GM18508 (cell line): Measurements from ENCODE around the gene TLE3.
"Not testable (repeated sequence)": the region's sequence is repeated elsewhere in the genome, so short reads cannot be mapped to it uniquely, and the experiment has no call there.

Experiments
- ATAC-seq: cut with Tn5 transposase; IDR thresholded peaks from one replicate; pipeline ENCODE4 v1.9.1; 2021; ENCODE audit warnings: moderate number of reproducible peaks; ENCODE audit not compliant: insufficient read depth, unreplicated experiment

The TLE3 gene

DNA sequence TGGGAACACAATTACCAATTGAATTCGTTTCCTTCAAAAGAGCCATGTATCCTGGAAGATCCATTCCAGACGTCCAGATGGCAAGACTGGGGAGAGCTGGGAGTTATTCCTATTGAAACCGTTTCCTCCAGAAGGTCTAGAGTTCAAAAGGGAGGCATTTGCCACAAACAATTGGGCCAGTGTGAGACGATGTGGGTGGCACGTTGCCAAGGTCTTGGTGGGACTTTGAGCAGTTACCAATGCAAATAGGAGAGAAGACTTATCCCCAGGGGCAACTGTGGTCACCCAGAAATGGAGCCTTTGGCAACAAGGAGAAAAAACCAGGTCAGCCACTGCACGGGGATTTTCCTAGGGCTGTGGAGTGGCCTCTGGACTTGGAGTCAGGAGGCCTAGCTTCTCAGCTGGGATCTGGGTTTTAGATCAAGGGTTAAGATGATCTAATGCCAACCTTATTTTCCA is 29.6 kb upstream of the TLE3 start:
- ATAC-seq, result no peak

DNA sequence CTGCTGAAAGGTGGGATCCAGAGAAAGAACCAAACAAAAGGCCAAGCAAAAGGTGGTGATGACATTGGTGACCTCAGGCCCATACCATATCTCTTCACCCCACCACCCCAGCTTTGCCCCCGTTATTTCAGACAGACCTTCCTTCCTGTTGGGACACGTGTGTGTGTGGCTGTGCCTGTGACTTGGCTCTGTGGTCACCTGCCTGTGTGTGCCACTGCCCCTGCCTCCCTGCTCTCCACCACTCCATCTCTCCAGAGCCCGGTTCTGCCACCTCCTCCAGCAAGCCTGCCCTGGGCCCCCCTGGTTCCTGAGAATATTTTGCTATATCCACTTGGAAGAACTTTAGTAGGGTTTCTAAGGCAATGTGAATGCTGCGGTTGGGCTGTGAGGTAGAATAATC is 28.6 kb upstream of the TLE3 start:
- ATAC-seq, result no peak

DNA sequence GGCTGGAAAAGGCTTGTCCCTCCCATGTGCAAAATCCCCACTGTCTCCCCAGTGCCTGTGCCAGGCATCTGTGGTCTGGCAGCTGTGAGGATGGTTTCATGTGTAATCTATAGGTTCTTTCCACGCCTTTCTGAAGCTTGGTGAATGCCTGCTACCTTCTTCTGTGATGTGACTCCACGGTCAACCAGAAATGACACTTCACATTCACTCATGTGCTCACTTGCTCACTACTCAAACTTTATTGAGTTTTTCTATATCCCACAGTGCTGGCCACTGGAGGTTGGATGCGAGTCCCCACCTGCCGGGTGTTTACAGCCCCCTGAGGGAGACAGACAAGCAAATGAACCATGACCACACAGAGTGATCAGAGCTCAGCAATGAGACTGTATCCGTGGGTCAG is 27.9 kb upstream of the TLE3 start:
- ATAC-seq, result no peak

DNA sequence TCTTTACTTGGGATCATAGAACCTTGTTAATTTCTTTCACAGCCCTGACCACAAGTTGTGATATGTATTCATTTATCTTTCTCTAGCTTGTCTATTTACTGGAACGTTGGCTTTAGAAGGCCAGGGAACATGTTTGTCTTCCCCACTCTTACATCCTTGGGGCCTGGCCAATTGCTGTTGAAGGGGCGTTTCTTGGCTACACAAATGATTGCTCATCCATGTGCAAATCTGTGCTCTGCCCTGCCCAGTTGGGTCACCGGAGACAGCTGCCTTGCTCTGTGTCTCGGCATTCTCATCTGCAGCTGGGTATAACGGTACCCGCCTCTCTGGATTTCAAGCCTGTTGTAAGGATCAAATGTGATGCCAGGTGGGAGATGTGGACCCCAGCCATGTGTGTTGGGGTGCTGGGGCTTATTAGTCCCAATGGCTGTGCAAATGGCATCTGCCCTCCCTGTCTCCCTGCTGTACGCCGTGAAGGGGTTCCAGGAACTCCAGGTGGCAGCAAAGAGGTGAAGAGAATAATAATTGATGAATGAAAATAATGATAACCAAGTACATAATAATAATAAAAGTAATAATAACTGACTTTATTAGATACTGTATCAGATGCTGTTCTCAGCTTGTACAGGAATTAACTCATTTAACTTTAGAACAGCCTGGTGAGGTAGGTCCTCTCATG is 24.0 kb upstream of the TLE3 start:
- no peak for ATAC-seq

- ATAC-seq, result no peak
These were observed 23.4 kb upstream of the TLE3 start for GRCh38 chr15:70120958-70121623.

DNA sequence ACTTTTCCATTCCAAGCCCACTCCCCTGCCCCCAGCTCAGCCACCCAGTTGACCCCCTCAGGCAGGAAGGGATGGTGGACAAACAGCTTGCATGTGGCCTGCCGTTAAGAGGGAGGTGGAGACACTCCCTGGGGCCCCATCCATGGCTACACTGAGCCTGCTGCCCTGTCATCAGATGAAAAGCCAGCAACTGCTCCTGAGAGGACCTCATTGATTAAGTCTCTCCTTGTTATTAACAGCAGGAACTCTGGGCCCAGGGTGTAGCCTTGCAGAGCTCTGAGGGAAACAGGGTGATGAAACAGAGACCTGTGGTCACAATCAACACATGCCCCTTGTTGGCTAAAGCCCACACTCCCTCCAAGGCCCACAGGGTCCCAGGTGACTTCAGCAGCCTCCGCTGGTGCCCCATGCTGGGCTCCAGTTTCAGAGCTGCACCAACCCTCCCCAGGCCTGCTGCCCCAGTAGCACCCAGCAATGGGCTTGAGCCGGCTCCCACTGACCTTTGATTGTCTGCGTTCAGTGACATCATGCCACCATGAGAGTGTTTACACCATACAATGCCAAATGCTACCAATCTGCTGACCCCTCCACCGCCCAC is 22.3 kb upstream of the TLE3 start:
- ATAC-seq, result no peak

- ATAC-seq, result no peak
These were observed 20.9 kb upstream of the TLE3 start for GRCh38 chr15:70118599-70118998.

- ATAC-seq, result no peak
These were observed 18.6 kb upstream of the TLE3 start for GRCh38 chr15:70116317-70116716.

- ATAC-seq, result no peak
These were observed 16.5 kb upstream of the TLE3 start for GRCh38 chr15:70114221-70114620.

DNA sequence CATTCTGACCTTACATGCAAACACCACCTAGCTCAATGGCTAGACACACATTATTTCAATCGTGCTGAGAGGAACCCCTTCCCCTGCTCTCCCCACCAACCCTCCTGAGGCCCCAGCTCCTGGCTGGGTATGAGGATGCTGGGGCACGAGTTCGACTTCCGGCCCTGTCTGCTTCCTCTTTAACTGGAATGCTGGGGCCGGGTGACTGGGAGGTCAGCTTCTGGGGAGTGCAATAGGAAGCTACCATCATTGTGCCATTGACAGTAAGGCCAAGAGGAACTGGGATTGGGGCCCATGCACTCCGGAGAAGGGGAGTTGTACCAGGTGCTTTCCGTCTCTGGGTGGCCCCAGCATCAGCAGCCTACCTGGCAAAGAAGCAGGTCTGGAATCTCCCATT is 15.6 kb upstream of the TLE3 start:
- ATAC-seq, result no peak

- not testable (repeated sequence) for ATAC-seq
These were observed 15.0 kb upstream of the TLE3 start for GRCh38 chr15:70112572-70113303.

DNA sequence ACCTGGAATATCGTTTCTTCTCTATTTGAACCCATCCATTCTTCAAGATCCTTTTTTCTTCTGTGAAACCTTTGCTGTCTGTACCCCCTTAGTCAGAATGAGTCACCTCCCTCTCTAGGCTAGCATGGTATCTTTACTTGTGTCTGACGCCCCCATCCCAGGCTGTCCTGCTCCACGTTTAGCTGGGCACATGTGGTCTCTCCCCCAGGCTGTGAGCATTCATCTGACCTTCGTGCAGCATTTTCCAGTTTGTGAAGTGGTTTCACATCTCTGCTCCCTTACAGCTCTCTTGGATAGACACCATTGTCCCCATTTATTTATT is 14.3 kb upstream of the TLE3 start:
- no peak for ATAC-seq

DNA sequence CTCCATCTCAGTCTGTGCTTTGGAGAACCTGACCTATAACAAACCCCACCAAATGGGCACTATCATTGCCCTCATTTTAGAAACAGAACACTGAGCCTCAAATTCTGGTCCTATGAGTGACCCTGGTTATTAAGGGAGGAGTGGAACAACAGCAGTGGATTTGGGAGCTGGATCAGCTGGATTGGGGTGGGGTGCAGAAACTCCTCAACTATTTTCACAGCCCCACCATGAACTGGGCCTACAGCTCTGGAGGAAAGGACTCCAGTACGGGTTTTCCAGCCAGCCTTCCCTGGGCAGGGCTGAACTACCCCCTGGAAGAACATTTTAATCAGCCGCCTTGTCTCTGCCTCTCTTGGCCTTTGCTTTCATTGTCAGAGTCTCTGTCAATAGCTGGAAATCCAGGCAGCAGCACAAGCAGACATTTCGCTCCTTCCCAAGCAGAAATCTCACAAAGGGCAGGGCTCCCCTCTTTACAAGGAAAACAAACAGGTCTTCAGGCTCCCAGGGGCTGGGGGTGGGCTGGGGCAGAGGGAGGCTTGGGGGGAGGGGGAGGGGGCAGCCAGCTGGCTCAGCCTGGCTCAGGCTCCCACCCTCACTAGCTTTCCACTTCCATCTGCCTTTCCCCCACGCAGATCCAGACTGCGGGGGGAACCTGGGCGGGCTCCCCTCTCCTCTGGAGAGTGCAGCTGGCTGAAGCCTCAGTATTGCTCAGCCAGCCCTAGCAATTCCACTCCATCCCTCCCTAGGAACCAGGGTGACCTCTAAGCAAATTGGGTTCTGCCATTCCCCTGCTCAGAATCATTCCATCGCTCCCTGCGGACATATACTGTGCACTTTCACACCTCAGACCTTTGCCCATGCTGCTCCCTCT is 13.7 kb upstream of the TLE3 start:
- no peak for ATAC-seq

DNA sequence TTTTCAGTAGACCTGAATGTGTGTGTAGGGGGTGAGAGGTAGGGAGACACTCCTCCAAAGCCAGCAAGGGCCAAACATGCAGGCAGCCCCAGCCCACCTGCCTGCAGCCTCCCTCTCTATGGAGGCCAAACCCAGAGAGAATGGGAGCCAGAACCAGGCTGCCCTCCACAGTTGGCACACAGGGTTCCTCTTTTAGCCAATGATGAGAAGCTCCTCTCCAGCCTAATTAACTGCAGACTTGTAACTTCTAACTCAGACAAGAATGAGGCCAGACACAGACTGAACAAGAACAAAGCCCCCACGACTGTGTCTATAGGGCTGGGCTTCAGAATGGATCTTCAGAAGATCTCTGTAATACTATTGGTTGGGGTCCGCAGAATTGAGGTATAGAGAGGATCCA is 12.3 kb upstream of the TLE3 start:
- ATAC-seq, result no peak

DNA sequence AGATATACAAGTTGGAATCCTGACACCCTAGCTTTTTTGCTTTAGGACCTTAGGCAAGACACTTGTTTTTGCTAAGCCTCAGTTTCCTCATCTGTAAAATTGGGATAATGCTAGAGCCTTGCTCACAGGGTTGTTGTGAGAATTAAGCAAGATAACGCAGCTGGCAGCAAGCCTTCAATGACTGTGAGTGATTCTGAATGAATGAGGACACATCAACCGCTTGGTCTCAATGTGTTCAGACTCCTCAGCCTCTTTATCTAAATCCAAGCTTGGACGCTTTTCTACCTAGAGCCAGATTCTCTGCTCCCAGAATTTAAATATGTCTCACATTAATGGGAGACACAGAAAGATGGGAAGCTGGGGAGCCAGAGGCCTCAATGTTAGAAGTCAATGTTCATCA is 11.8 kb upstream of the TLE3 start:
- ATAC-seq, result no peak

DNA sequence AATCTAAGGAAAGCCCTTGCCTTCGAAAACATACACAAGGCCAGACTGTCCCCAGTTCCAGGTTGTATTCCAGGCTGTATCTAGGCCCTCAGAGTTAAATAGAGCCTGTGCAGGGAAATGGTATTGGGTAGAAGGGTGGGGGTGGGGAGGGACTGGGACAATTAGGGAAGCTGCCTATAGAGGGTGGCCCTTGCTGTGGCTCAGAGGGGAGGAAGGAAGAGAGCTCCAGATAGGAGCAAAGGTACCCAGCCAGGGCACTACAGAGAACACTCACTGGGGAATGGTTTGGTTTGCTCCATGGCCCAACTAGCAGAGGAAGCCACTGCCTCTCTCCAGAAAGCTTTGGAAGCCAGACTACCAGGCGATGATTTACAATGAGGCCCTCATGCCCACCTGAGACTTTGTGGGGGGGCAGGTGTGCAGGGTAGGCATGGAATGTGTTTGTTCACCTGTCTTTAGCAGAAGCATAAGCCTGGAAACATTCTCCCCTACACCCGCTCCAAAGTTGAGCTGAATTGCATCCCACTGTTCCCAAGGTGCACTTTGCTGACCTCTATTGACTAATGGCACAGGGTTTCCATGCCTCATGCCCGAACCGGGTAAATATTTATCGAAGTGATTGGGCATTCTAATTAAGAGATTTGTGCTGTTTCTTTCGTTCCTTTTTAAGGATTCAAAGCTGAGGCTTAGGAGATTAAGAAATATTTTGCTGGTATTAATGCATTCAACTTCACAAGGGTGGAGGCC is 6.3 kb upstream of the TLE3 start:
- no peak for ATAC-seq

DNA sequence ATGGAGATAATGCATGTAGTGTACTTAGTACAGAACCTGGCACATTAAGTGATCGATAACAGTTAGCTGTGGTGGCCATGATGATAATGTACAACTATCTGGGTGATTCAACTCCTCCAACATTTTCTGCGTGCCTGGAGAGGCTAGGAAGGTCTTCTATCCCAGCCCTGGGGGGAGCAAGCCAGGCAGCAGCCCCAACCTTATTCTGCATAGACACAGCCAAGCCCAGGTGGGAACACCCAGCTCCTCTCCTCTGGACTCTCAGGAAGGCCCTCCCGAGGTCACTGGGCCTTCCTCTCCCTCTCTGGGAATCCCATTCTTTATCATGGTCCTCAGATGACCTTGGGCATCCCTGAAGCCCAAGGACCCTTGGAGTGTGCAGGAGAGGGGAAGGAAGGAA is 5.1 kb upstream of the TLE3 start:
- no peak for ATAC-seq

GRCh38 chr15:70101459-70102113 is 3.9 kb upstream of the TLE3 start:
- no peak for ATAC-seq
